ENCODE data around the gene ADAMTS12. TPM values are rescaled to one million over a fixed set of nuclear protein-coding genes. Genes with fewer than 3 reads are reported as not detected.
A peak's percentile ranks its signal among the peaks of the same experiment; 100 is the strongest.

ADAMTS12 gene
- total RNA-seq, 1 donor from 2014 or later, result 10.4 TPM

DNA sequence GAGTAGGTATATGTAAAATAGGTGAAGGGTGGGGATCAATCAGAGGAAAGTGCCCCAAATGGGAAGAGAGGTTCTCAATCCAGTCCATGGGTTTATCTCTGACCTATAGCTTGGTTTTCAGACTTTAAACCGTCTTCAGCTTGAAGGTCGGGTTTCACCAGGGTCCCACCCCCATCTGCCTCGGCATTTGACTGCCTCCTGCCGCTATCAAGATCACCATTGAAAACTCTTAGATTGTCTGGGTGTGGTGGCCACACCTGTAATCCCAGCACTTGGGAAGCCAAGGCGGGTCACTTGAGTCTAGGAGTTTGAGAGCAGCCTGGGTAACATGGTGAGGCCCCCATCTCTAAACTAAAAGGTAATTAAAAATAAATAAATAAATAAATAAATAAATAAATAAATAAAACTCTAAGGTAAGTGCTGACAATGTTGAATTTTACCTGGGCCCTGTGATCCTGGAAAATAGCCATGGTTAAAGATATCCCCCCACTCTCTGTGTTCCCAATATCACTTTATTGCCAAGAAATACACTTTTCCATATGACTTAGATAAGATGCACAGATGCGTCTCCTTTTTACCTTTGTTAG lies 402.2 kb downstream of the ADAMTS12 start:
- no peaks in the 10 kb centered on the region for H3K27me3 Mint-ChIP-seq (ENCODE audit: low read depth)
- H3K4me1 Mint-ChIP-seq, result peaks cover 46% of the 10 kb centered on the region
- H3K9me3 Mint-ChIP-seq, result peaks cover 9% of the 10 kb centered on the region
- peaks cover 5% of the 10 kb centered on the region for H3K36me3 Mint-ChIP-seq (ENCODE audit: low read depth)
- H3K4me3 Mint-ChIP-seq, result no peak overlapping the region
- no peak for DNase-seq (ENCODE audit: low read depth, low spot score)
- no peak overlapping the region for H3K27ac Mint-ChIP-seq (ENCODE audit: unreplicated experiment)
- TF ChIP-seq, protein P1, sequence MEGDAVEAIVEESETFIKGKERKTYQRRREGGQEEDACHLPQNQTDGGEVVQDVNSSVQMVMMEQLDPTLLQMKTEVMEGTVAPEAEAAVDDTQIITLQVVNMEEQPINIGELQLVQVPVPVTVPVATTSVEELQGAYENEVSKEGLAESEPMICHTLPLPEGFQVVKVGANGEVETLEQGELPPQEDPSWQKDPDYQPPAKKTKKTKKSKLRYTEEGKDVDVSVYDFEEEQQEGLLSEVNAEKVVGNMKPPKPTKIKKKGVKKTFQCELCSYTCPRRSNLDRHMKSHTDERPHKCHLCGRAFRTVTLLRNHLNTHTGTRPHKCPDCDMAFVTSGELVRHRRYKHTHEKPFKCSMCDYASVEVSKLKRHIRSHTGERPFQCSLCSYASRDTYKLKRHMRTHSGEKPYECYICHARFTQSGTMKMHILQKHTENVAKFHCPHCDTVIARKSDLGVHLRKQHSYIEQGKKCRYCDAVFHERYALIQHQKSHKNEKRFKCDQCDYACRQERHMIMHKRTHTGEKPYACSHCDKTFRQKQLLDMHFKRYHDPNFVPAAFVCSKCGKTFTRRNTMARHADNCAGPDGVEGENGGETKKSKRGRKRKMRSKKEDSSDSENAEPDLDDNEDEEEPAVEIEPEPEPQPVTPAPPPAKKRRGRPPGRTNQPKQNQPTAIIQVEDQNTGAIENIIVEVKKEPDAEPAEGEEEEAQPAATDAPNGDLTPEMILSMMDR (conservative IDR thresholded peaks at IDR 0.05), result no peak

DNA sequence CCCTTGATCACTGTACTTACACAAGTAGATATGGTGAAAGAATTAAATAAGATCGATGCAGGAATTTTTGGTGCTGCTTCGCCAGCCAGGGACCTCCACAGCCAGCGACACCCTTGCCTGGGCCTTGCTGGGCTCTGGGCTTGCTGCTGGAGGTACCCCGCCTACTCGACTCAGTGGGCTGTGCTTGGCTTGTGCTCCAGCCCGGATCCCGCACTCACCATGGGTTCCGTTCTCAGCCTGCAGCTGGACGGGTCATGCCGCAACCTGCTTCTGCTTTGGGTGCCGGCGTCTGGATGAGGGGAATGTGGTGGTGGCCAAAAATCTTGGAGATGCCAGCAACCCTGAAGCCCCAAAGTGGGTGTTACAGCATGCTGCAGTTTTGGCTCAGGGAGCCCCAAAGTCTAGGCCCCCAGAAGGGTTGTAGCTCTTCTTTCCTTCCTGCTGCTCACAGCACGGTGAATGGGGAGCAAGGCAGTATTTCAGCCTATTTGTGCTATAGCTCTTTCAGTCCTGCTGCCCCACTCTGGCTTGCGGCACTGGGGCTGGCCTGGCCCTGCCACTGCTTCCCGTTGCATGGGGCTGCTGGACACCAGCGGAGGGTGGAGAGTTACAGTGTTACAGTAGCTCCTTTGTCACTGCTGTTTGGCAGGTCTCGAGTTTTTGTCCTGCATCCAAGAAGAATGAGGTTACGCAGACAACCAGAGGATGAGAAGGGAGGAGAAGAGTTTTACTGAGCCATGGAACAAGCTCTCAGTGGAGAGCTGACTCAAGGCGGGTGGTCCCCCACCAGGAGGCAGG lies 403.0 kb downstream of the ADAMTS12 start:
- no peak for DNase-seq (ENCODE audit: low read depth, low spot score)
- H3K4me3 Mint-ChIP-seq, result no peak overlapping the region
- H3K27me3 Mint-ChIP-seq (ENCODE audit: low read depth), result no peaks in the 10 kb centered on the region
- H3K4me1 Mint-ChIP-seq, result peaks cover 43% of the 10 kb centered on the region
- H3K27ac Mint-ChIP-seq (ENCODE audit: unreplicated experiment), result peak overlapping the region; percentile 46
- TF ChIP-seq, protein P1 (conservative IDR thresholded peaks at IDR 0.05), result no peak
- H3K36me3 Mint-ChIP-seq (ENCODE audit: low read depth), result peaks cover 5% of the 10 kb centered on the region
- peaks cover 9% of the 10 kb centered on the region for H3K9me3 Mint-ChIP-seq

DNA sequence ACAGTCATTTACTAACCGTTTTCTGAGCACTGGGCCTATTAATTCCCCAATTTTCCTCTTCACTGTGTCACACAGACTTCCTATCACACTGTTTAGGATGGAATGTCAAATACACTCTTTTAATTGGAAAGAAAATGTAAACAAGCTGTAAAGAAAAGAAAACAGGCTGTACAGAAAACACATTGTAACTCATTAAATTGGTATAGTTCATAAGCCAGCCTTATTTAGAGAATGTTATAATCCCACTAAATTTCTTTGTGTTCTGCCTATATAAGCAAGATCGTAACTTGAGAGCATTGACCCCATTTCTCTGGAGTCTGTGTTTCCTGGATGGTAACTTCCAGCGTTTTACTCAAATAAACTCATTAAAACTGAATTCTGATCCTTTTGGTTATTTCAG lies 404.6 kb downstream of the ADAMTS12 start:
- DNase-seq (ENCODE audit: low read depth, low spot score), result no peak
- H3K27me3 Mint-ChIP-seq (ENCODE audit: low read depth), result no peaks in the 10 kb centered on the region
- no peak overlapping the region for H3K27ac Mint-ChIP-seq (ENCODE audit: unreplicated experiment)
- H3K36me3 Mint-ChIP-seq (ENCODE audit: low read depth), result peaks cover 9% of the 10 kb centered on the region
- H3K9me3 Mint-ChIP-seq, result peaks cover 6% of the 10 kb centered on the region
- H3K4me1 Mint-ChIP-seq, result peaks cover 46% of the 10 kb centered on the region
- TF ChIP-seq, protein P1 (conservative IDR thresholded peaks at IDR 0.05), result no peak
- no peak overlapping the region for H3K4me3 Mint-ChIP-seq

DNA sequence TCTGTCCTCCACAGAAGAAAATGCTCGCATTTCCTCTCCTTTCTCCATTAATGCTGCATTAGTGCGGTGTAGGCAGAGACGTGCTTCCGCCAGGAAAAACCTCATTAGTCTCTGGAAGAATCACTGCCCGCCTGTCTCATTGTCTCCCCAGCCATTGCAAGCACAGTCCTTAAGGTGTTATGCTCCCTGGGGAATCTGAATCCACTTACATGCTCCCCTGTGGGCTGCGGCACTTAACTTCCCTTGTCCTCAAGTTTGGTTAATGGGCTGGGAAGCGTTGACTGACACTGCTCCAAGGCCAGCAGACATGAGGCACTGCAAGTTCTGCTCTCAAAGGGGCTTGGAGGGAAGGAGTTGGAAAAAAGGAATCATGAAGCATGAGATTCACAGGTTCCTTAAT lies 409.5 kb downstream of the ADAMTS12 start:
- TF ChIP-seq, protein P1 (conservative IDR thresholded peaks at IDR 0.05), result no peak
- no peak for DNase-seq (ENCODE audit: low read depth, low spot score)
- peaks cover 2% of the 10 kb centered on the region for H3K9me3 Mint-ChIP-seq

DNA sequence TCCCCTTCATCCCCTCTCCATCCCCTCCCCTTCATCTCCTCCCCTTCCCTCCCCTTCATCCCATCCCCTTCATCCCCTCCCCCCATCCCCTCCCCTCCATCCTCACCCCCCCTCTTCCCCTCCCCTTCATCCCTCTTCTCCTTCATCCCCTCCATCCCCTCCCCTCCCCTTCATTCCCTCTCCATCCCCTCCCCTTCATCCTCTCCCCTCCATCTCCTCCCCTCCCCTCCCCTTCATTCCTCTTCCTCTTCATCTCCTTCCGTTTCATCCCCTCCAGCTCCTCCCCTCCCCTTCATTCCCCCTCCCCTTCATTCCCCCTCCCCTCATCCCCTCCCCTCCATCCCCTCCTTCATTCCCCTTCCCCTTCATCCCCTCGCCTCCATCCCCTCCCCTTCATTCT lies 410.9 kb downstream of the ADAMTS12 start:
- no peak overlapping the region for H3K27ac Mint-ChIP-seq (ENCODE audit: unreplicated experiment)
- TF ChIP-seq, protein P1 (conservative IDR thresholded peaks at IDR 0.05), result no peak
- no peaks in the 10 kb centered on the region for H3K9me3 Mint-ChIP-seq
- peaks cover 22% of the 10 kb centered on the region for H3K36me3 Mint-ChIP-seq (ENCODE audit: low read depth)
- no peak overlapping the region for H3K4me3 Mint-ChIP-seq
- no peak for DNase-seq (ENCODE audit: low read depth, low spot score)
- no peaks in the 10 kb centered on the region for H3K27me3 Mint-ChIP-seq (ENCODE audit: low read depth)
- peaks cover 25% of the 10 kb centered on the region for H3K4me1 Mint-ChIP-seq

More for the DNA sequence above, 409.5 kb downstream of the ADAMTS12 start:
- Mint-ChIP-seq H3K4me3 (no peak overlapping the region), H3K27ac (ENCODE audit: unreplicated experiment) (no peak overlapping the region), H3K27me3 (ENCODE audit: low read depth) (no peaks in the 10 kb centered on the region), H3K36me3 (ENCODE audit: low read depth) (peaks cover 12% of the 10 kb centered on the region), H3K4me1 (peaks cover 33% of the 10 kb centered on the region)

All from neural crest cell (in vitro differentiated cells).